GM06990 (cell line): Measurements from ENCODE around the gene ATG7.

Experiments
- DNase-seq: peaks from one replicate; pipeline ENCODE4 v3.0.0-alpha.2; 2011; ENCODE audit not compliant: insufficient read length; ENCODE audit errors: extremely low read depth
- H3K27me3 ChIP-seq: replicated peaks from 2 replicates; pipeline ENCODE4 v1.6.0; 2011; ENCODE audit warnings: low read length; ENCODE audit not compliant: control insufficient read depth, insufficient read depth
- H3K36me3 ChIP-seq: 2 replicates; pipeline ENCODE4 v1.5.1; 2011; ENCODE audit warnings: low read length; ENCODE audit not compliant: control insufficient read depth, insufficient read depth
- H3K4me3 ChIP-seq: replicated peaks from 2 replicates; pipeline ENCODE4 v1.5.1; 2011; ENCODE audit warnings: low read depth, mild to moderate bottlenecking, control low read depth, low read length
- CTCF ChIP-seq: IDR thresholded peaks from 2 replicates; pipeline ENCODE4 v1.5.1; 2011; ENCODE audit warnings: low read length, control low read depth, mild to moderate bottlenecking, inconsistent platforms; ENCODE audit not compliant: insufficient read depth, poor library complexity, severe bottlenecking

The ATG7 gene

GRCh38 chr3:11543948-11544387 lies 271.8 kb downstream of the ATG7 start:
- TF ChIP-seq CTCF, result no peak
- no peak overlapping the region for H3K4me3 ChIP-seq
- no peaks in the 10 kb centered on the region for H3K27me3 ChIP-seq
- DNase-seq, result no peak
- H3K36me3 ChIP-seq, result no peaks in the 10 kb centered on the region

GRCh38 chr3:11544412-11545181 lies 272.4 kb downstream of the ATG7 start:
- no peak for TF ChIP-seq CTCF
- Histone ChIP-seq H3K36me3 (no peaks in the 10 kb centered on the region), H3K27me3 (no peaks in the 10 kb centered on the region), H3K4me3 (no peak overlapping the region)
- DNase-seq, result no peak

- H3K27me3 ChIP-seq, result no peaks in the 10 kb centered on the region
- H3K36me3 ChIP-seq, result no peaks in the 10 kb centered on the region
- TF ChIP-seq CTCF, result no peak
- H3K4me3 ChIP-seq, result no peak overlapping the region
- DNase-seq, result no peak
Observed at GRCh38 chr3:11545186-11545851, 273.1 kb downstream of the ATG7 start.

GRCh38 chr3:11546657-11547302 lies 274.6 kb downstream of the ATG7 start:
- no peaks in the 10 kb centered on the region for H3K36me3 ChIP-seq
- no peak for TF ChIP-seq CTCF
- no peak overlapping the region for H3K4me3 ChIP-seq
- no peak for DNase-seq
- no peaks in the 10 kb centered on the region for H3K27me3 ChIP-seq

GRCh38 chr3:11547498-11547897 lies 275.3 kb downstream of the ATG7 start:
- Histone ChIP-seq H3K27me3 (no peaks in the 10 kb centered on the region), H3K36me3 (no peaks in the 10 kb centered on the region), H3K4me3 (no peak overlapping the region)
- no peak for DNase-seq
- no peak for TF ChIP-seq CTCF
